Upper lobe of right lung (tissue), 1 donor: Measurements from ENCODE around the gene ACTRT2. TPM values are rescaled to one million over a fixed set of nuclear protein-coding genes. Genes with fewer than 3 reads are reported as not detected.

Source experiments
- ATAC-seq: fragments of 200-7000 bp; cut with Tn5 transposase; one replicate; pipeline ENCODE4 v1.9.1; 2020; ENCODE audit warnings: mild to moderate bottlenecking, moderate library complexity
- DNase-seq: peaks from one replicate; pipeline ENCODE4 v3.0.0-alpha.2; 2020
- H3K27ac ChIP-seq: fragments of 200-600 bp; one replicate; pipeline ENCODE4 v1.8.0; 2022
- H3K27me3 ChIP-seq: fragments of 200-600 bp; one replicate; pipeline ENCODE4 v1.8.0; 2022; ENCODE audit warnings: mild to moderate bottlenecking
- H3K36me3 ChIP-seq: fragments of 200-600 bp; one replicate; pipeline ENCODE4 v1.8.0; 2022
- H3K4me1 ChIP-seq: fragments of 200-600 bp; one replicate; pipeline ENCODE4 v1.8.0; 2022
- H3K4me3 ChIP-seq: fragments of 200-600 bp; one replicate; pipeline ENCODE4 v1.8.0; 2022; ENCODE audit warnings: mild to moderate bottlenecking
- H3K9me3 ChIP-seq: fragments of 200-600 bp; one replicate; pipeline ENCODE4 v1.8.0; 2022
- intact Hi-C: fragments of 100-400 bp; cut with DNase I; formaldehyde crosslinking; loops from one replicate; pipeline ENCODE4 v1.11.0; 2022
- total RNA-seq: library from RNA; stranded (reverse); fragmentation: NEBNext Ultra II Directional; extraction: Animal tissue kit (Norgen Biotek cat#: 25700); gene quantifications from one replicate; pipeline ENCODE4 v1.2.1, GENCODE V29; 2021
- TF ChIP-seq, protein P1 (sequence below): fragments of 200-600 bp; IDR thresholded peaks from one replicate; pipeline ENCODE4 v1.8.0; 2022; ENCODE audit warnings: antibody characterized with exemption
- donor health status: DM: no; HTN: yes; CAD: no; lungs with severe emphysema.

ACTRT2 gene
- total RNA-seq, 1 donor from 2014 or later, result not detected

DNA sequence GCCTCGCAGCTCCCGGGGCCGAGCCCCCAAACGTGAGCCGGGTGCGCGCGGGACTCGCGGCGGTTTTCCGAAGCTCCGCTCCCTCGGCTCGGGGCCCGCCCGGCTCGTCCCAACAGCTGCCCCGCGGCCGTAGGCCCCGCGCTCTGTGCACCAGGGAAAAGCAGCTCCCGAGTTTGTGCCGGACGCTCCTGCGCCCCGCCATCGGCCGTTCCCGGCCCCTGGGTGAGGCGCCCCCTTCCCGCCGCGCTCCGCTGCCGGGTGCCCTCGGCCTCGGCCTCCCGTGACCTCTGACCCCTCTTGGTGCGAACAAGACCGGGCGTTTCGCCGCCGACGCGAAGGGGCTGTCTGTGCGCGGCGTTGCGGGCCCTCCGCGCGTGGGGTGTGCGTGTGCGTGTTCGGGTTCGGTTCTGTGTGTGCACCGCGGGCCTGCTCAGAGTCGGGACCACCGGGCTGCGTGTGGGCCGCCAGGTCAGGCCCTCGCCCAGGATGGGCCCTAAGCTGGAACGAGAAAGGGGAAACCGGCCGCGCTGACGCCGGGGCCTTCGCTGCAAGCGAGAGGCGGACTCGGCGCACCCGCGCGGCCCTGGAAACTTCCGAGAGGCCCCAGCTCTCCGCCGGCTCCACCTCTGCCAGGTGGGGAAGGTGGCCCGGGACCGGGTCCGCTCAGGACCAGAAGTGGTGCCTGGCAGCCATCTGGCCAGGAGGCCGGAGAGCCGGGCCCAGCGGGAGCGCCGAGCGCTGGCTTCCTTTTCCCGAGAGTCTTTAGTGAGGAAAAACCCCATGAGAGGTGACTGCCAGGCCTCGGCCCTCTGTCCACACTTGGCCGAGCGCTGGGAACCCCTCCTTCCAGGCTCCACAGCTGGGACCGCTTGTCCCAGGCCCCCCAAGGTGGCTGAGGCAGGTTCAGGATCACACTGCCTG, 49.6 kb downstream of the ACTRT2 start:
- peak overlapping the region; percentile 48 for H3K4me3 ChIP-seq
- peak overlapping the region; percentile 77 for H3K27ac ChIP-seq
- no peaks in the 10 kb centered on the region for H3K9me3 ChIP-seq
- peaks cover 76% of the 10 kb centered on the region for H3K27me3 ChIP-seq
- TF ChIP-seq, protein P1, sequence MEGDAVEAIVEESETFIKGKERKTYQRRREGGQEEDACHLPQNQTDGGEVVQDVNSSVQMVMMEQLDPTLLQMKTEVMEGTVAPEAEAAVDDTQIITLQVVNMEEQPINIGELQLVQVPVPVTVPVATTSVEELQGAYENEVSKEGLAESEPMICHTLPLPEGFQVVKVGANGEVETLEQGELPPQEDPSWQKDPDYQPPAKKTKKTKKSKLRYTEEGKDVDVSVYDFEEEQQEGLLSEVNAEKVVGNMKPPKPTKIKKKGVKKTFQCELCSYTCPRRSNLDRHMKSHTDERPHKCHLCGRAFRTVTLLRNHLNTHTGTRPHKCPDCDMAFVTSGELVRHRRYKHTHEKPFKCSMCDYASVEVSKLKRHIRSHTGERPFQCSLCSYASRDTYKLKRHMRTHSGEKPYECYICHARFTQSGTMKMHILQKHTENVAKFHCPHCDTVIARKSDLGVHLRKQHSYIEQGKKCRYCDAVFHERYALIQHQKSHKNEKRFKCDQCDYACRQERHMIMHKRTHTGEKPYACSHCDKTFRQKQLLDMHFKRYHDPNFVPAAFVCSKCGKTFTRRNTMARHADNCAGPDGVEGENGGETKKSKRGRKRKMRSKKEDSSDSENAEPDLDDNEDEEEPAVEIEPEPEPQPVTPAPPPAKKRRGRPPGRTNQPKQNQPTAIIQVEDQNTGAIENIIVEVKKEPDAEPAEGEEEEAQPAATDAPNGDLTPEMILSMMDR, result no peak
- H3K4me1 ChIP-seq, result peaks cover 3% of the 10 kb centered on the region
- H3K36me3 ChIP-seq, result no peaks in the 10 kb centered on the region
- intact Hi-C loops, result loop anchor here (10.0 kb wide), 1 partner anchor 344 kb away; no protein-coding TSS in a partner anchor
- DNase-seq (peak; percentile 68), ATAC-seq (no peak)

DNA sequence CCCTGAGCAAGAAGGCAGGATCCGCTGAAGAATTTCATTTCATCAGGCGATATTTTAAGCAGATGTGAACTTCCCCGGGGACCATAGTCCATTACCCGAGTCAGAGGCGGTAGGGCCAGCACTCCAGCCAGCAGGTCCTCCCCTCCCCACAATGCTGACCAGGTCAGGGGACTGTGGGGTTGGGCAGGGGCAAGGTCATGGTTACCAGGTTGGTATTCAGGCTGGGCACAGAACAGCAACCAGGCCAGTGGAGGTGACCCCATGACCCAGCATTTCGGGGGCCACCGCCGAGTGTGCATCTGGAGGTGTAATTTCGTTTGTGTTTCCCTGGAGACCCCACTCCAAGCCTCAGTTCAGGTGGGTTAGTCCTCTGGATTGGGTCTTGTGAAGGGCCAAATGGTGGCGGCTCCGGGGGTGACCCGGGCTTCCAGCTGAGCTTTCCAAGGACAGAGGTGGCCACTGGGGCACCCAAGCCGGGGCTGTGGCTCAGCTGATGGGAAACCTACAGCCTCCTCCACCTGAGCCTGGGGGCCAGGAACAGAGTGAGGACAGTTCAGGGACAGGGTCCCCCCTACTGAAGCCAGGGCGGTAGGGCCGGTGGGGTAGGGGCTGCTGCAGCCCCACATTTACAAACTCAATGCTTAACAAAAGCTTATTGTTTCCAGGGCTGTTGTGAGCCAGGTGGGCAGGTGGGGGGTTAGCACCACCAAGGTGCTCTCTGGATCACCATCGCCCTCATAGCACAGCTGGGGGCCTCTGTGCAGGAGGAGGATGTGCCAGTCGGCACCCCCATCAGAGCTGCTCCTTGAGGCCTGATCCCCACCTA, 50.5 kb downstream of the ACTRT2 start:
- no peak for ATAC-seq
- H3K27ac ChIP-seq, result peak overlapping the region; percentile 77
- H3K27me3 ChIP-seq, result peaks cover 68% of the 10 kb centered on the region

More for the DNA sequence above, 50.5 kb downstream of the ACTRT2 start:
- intact Hi-C loops, result loop anchor here (10.0 kb wide), 1 partner anchor 343 kb away; no protein-coding TSS in a partner anchor
- Histone ChIP-seq H3K4me3 (peak overlapping the region; percentile 48), H3K9me3 (no peaks in the 10 kb centered on the region), H3K4me1 (peaks cover 3% of the 10 kb centered on the region), H3K36me3 (no peaks in the 10 kb centered on the region)
- peak; percentile 65 for DNase-seq
- TF ChIP-seq, protein P1, result no peak

Other genes with a start within 250 kb of the ACTRT2 start
- 1.3 TPM for gene TTC34, start 219.8 kb upstream of the ACTRT2 start, total RNA-seq
- gene PRDM16, start 47.7 kb downstream of the ACTRT2 start, total RNA-seq, result 21.0 TPM